SK-N-SH (cell line): ENCODE results near the gene ZCCHC2. TPM values are rescaled to one million over a fixed set of nuclear protein-coding genes. Genes with fewer than 3 reads are reported as not detected.

ENCODE experiments used
- CTCF ChIA-PET: fragments of 300-600, 350-600 bp; formaldehyde crosslinking; extraction: SDS; loops from one replicate; lab custom pipeline; 2021; lab: Yijun Ruan, JAX
- POLR2A ChIA-PET: fragments of 350-600 bp; sonication (Branson Sonifier 250); formaldehyde crosslinking; extraction: SDS; loops from one replicate; lab custom pipeline; 2020; ENCODE audit warnings: antibody characterized with exemption, inconsistent platforms; lab: Yijun Ruan, JAX
- DNase-seq: peaks from one replicate; pipeline ENCODE4 v3.0.0; 2012
- H2AFZ ChIP-seq: fragments of 200-600 bp; sonication (generic); 2 replicates; pipeline ENCODE4 v1.8.1; 2016; ENCODE audit warnings: antibody characterized with exemption, mild to moderate bottlenecking, low read depth
- H3F3A ChIP-seq: fragments of 200-600 bp; sonication (generic); replicated peaks from 2 replicates; pipeline ENCODE3; 2016; ENCODE audit warnings: antibody characterized with exemption, mild to moderate bottlenecking; ENCODE audit not compliant: insufficient read depth
- H3K27ac ChIP-seq, 2 experiments: fragments of 200-500 bp in 1 of 2; fragments of 200-600 bp in 1 of 2; sonication (Bioruptor generic) in 1 of 2; sonication (generic), shearing (Covaris generic) in 1 of 2; 2 replicates each; pipeline versions ENCODE4 v1.5.1 to v1.6.1; 2014 to 2016; ENCODE audit warnings: low read depth in 2 of 2, inconsistent platforms in 1 of 2, low read length in 1 of 2, mild to moderate bottlenecking in 1 of 2, mixed read lengths in 1 of 2
- H3K27me3 ChIP-seq: fragments of 200-600 bp; sonication (generic), shearing (Covaris generic); 2 replicates; pipeline ENCODE4 v1.6.1; 2016; ENCODE audit warnings: mixed run types; ENCODE audit not compliant: insufficient read depth
- H3K36me3 ChIP-seq, 2 experiments: fragments of 200-500 bp in 1 of 2; fragments of 200-600 bp in 1 of 2; sonication (Bioruptor generic) in 1 of 2; sonication (generic) in 1 of 2; replicated peaks in 1 of 2; 2 replicates each; pipeline versions ENCODE3 to v1.5.1; 2014 to 2016; ENCODE audit warnings: low read length in 1 of 2, mild to moderate bottlenecking in 1 of 2; ENCODE audit not compliant: insufficient read depth in 2 of 2, control insufficient read depth in 1 of 2
- H3K4me1 ChIP-seq, 2 experiments: fragments of 200-500 bp in 1 of 2; fragments of 200-600 bp in 1 of 2; sonication (Bioruptor generic) in 1 of 2; sonication (generic), shearing (Covaris generic) in 1 of 2; 2 replicates each; pipeline versions ENCODE4 v1.5.1 to v1.6.1; 2014 to 2016; ENCODE audit warnings: low read depth in 1 of 2, low read length in 1 of 2, mixed run types in 1 of 2; ENCODE audit not compliant: insufficient read depth in 2 of 2, control insufficient read depth in 1 of 2
- H3K4me2 ChIP-seq: fragments of 200-600 bp; sonication (generic), shearing (Covaris generic); 2 replicates; pipeline ENCODE4 v1.6.1; 2017; ENCODE audit warnings: mixed run types
- H3K4me3 ChIP-seq, 2 experiments: fragments of 200-500 bp in 1 of 2; fragments of 200-600 bp in 1 of 2; sonication (Bioruptor generic) in 1 of 2; sonication (generic), shearing (Covaris generic) in 1 of 2; 2 replicates each; pipeline versions ENCODE4 v1.5.1 to v1.8.1; 2014 to 2016; ENCODE audit warnings: low read depth in 2 of 2, inconsistent platforms in 1 of 2, low read length in 1 of 2, mild to moderate bottlenecking in 1 of 2, mixed read lengths in 1 of 2, moderate library complexity in 1 of 2
- H3K79me2 ChIP-seq: fragments of 200-600 bp; sonication (generic); 2 replicates; pipeline ENCODE4 v1.8.1; 2017; ENCODE audit warnings: mild to moderate bottlenecking; ENCODE audit not compliant: insufficient read depth
- H3K9ac ChIP-seq: fragments of 200-600 bp; sonication (generic); 2 replicates; pipeline ENCODE4 v1.6.1; 2017; ENCODE audit warnings: mixed run types
- H3K9me2 ChIP-seq: fragments of 200-600 bp; sonication (generic); 2 replicates; pipeline ENCODE4 v1.6.1; 2017; ENCODE audit warnings: mixed run types
- H3K9me3 ChIP-seq: fragments of 200-600 bp; sonication (generic); 2 replicates; pipeline ENCODE4 v1.6.1; 2017; ENCODE audit warnings: mixed run types, mild to moderate bottlenecking, moderate library complexity
- H4K20me1 ChIP-seq: fragments of 200-600 bp; sonication (generic); 2 replicates; pipeline ENCODE4 v1.6.1; 2017; ENCODE audit warnings: mild to moderate bottlenecking, mixed run types; ENCODE audit not compliant: insufficient read depth
- FOSL2 ChIP-seq: IDR thresholded peaks from 2 replicates; pipeline ENCODE4 v1.4.0; 2012; ENCODE audit warnings: low read depth, mild to moderate bottlenecking, moderate library complexity, borderline replicate concordance
- FOXJ3 ChIP-seq: sonication (generic); formaldehyde crosslinking; IDR thresholded peaks from 2 replicates; pipeline ENCODE4 v1.5.1; 2020; ENCODE audit warnings: mild to moderate bottlenecking, missing genetic modification reagents
- IRF3 ChIP-seq: fragments of 150-350 bp; IDR thresholded peaks from 2 replicates; pipeline ENCODE4 v1.6.1; 2016; ENCODE audit warnings: mild to moderate bottlenecking, low read depth, low read length
- JUND ChIP-seq: IDR thresholded peaks from 2 replicates; pipeline ENCODE4 v1.4.0; 2012
- MEF2A ChIP-seq: IDR thresholded peaks from 2 replicates; pipeline ENCODE4 v1.4.0; 2012; ENCODE audit warnings: low read depth, borderline replicate concordance
- MXI1 ChIP-seq: IDR thresholded peaks from 2 replicates; pipeline ENCODE4 v1.6.1; 2012; ENCODE audit warnings: mild to moderate bottlenecking, low read depth, low read length, improper control_type of control experiment
- NRF1 ChIP-seq: IDR thresholded peaks from 2 replicates; pipeline ENCODE4 v1.6.1; 2012; ENCODE audit warnings: low read depth, mild to moderate bottlenecking, low read length
- RXRA ChIP-seq: IDR thresholded peaks from 2 replicates; pipeline ENCODE4 v1.4.0; 2012; ENCODE audit warnings: low read depth, mild to moderate bottlenecking, borderline replicate concordance
- TAF1 ChIP-seq: IDR thresholded peaks from 2 replicates; pipeline ENCODE4 v1.6.1; 2012; ENCODE audit warnings: low read depth, mild to moderate bottlenecking, low read length, moderate library complexity, borderline replicate concordance
- TCF12 ChIP-seq: IDR thresholded peaks from 2 replicates; pipeline ENCODE4 v1.4.0; 2012
- USF1 ChIP-seq: IDR thresholded peaks from 2 replicates; pipeline ENCODE4 v1.4.0; 2012; ENCODE audit warnings: low read depth, borderline replicate concordance
- USF2 ChIP-seq: fragments of 150-350 bp; IDR thresholded peaks from 2 replicates; pipeline ENCODE4 v1.6.1; 2017; ENCODE audit warnings: antibody characterized with exemption, low read length, low read depth, borderline replicate concordance
- YY1 ChIP-seq: IDR thresholded peaks from 2 replicates; pipeline ENCODE4 v1.4.0; 2012; ENCODE audit warnings: low read depth, mild to moderate bottlenecking
- WGBS: methylation state at CpG from one replicate; pipeline ENCODE4 v1.1.6; 2017; ENCODE audit warnings: low lambda C conversion rate; 5-methylcytosine and 5-hydroxymethylcytosine counted together
- polyA plus RNA-seq, 3 experiments: library from polyadenylated mRNA; depleted of rRNA; stranded (reverse); fragments of >200 nt; gene quantifications; 2 replicates each; pipeline ENCODE4 v1.2.3, GENCODE V29; 2012
- TF ChIP-seq, protein P1 (sequence below): IDR thresholded peaks from 2 replicates; pipeline ENCODE4; 2012
- TF ChIP-seq, protein P2 (sequence below): IDR thresholded peaks from 2 replicates; pipeline ENCODE4 v1.4.0; 2012; ENCODE audit warnings: low read depth, borderline replicate concordance
- TF ChIP-seq, protein P3 (sequence below): IDR thresholded peaks from 2 replicates; pipeline ENCODE4 v1.4.0; 2012; ENCODE audit warnings: low read depth

Gene ZCCHC2
- polyA plus RNA-seq, 1 of the 3 experiments (the other 2 are of a cell fraction), result 7.3 TPM

DNA sequence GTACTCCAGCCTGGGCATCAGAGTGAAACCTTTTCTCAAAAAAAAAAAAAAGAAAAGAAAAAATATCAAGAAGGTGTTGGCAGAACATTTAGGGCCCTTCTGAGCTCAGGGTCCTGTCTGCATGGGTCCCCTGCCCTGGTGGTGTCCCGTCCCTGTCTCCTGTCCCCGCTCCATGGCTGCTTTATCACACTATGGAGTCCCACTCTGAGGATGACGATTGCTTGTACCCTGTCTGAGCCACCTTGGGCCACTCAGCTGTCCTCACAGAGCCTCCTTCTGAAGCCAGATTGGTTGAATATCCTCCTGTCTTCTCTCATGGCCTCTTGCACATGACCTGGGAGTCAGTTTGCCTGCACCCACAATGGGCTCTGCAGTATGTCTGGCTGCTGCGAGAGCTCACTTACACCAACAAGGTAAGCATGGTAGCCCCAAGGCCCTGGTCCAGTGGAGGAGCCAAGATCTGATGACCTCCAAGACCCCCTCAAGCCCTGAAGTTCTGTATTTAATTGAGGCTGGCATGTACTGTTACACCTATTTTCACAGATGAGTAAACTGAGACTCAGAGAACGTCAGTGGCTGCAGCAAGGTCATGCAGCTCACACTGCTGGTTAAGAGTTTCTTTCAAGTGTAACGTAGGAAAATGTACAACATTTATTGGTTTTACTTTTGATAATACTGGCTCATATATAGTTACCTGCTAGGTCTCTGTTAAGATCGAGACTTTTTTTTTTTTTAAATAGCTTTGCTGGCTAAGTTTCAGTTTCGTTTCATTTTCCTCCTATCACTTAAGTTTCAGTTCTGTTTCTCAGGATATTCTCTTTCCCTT is 16.9 kb upstream of the ZCCHC2 start (continued):
- TF ChIP-seq, protein P1, sequence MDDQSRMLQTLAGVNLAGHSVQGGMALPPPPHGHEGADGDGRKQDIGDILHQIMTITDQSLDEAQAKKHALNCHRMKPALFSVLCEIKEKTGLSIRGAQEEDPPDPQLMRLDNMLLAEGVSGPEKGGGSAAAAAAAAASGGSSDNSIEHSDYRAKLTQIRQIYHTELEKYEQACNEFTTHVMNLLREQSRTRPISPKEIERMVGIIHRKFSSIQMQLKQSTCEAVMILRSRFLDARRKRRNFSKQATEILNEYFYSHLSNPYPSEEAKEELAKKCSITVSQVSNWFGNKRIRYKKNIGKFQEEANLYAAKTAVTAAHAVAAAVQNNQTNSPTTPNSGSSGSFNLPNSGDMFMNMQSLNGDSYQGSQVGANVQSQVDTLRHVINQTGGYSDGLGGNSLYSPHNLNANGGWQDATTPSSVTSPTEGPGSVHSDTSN, result no peak
- TF ChIP-seq RXRA, result no peak
- TF ChIP-seq MEF2A, result no peak
- TF ChIP-seq, protein P2, sequence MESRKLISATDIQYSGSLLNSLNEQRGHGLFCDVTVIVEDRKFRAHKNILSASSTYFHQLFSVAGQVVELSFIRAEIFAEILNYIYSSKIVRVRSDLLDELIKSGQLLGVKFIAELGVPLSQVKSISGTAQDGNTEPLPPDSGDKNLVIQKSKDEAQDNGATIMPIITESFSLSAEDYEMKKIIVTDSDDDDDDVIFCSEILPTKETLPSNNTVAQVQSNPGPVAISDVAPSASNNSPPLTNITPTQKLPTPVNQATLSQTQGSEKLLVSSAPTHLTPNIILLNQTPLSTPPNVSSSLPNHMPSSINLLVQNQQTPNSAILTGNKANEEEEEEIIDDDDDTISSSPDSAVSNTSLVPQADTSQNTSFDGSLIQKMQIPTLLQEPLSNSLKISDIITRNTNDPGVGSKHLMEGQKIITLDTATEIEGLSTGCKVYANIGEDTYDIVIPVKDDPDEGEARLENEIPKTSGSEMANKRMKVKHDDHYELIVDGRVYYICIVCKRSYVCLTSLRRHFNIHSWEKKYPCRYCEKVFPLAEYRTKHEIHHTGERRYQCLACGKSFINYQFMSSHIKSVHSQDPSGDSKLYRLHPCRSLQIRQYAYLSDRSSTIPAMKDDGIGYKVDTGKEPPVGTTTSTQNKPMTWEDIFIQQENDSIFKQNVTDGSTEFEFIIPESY, result no peak
- no peak for TF ChIP-seq MXI1
- no peak for TF ChIP-seq TCF12

- no peaks in the 10 kb centered on the region for H3K9me2 ChIP-seq
- peak overlapping the region in 1 of 2 experiments; percentile 48; a peak in 1 of 4 replicates for H3K4me3 ChIP-seq
- no peaks in the 10 kb centered on the region for H3K79me2 ChIP-seq
- H3K36me3 ChIP-seq, result no peaks in the 10 kb centered on the region
- H3F3A ChIP-seq, result no peaks in the 10 kb centered on the region
- 0 out of 2 replicates have a peak overlapping the region, but pooled peaks have one; percentile 50 for H3K4me2 ChIP-seq
- ChIA-PET CTCF (no interaction called here), POLR2A (no interaction called here)
- no peaks in the 10 kb centered on the region for H3K9me3 ChIP-seq
- no peak overlapping the region for H3K27ac ChIP-seq
- DNase-seq, result no peak
- no peak overlapping the region for H3K9ac ChIP-seq
- H2AFZ ChIP-seq, result peak overlapping the region; percentile 73
- H3K27me3 ChIP-seq, result no peaks in the 10 kb centered on the region
- no peak for TF ChIP-seq TAF1
- no peak for TF ChIP-seq FOSL2
- no peak for TF ChIP-seq NRF1
- TF ChIP-seq, protein P3, sequence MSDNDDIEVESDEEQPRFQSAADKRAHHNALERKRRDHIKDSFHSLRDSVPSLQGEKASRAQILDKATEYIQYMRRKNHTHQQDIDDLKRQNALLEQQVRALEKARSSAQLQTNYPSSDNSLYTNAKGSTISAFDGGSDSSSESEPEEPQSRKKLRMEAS, result no peak
- TF ChIP-seq USF1, result no peak
- TF ChIP-seq, protein P2, result no peak
- no peak for TF ChIP-seq RXRA
- no peak for TF ChIP-seq FOXJ3 (CRISPR knock-in tag)
- no peak for TF ChIP-seq TCF12
- TF ChIP-seq IRF3, result no peak
- no peak for TF ChIP-seq USF2
- no peak for TF ChIP-seq JUND
- no peak for TF ChIP-seq MEF2A
- no peak for TF ChIP-seq YY1
- WGBS, result 82% methylated on average over 7 of the region's 7 CpGs
- no peaks in the 10 kb centered on the region for H4K20me1 ChIP-seq
- H3K4me1 ChIP-seq, result peaks cover 0 to 4% of the 10 kb centered on the region in 2 experiments; a peak in 1 of 4 replicates
These were observed 16.2 kb upstream of the ZCCHC2 start for GRCh38 chr18:62506495-62507143.
